SK-N-SH (cell line): Measurements from ENCODE around the gene RASA1. TPM values are rescaled to one million over a fixed set of nuclear protein-coding genes. Genes with fewer than 3 reads are reported as not detected.

Experiments
- CTCF ChIA-PET: fragments of 300-600, 350-600 bp; formaldehyde crosslinking; extraction: SDS; loops from one replicate; lab custom pipeline; 2021; lab: Yijun Ruan, JAX
- POLR2A ChIA-PET: fragments of 350-600 bp; sonication (Branson Sonifier 250); formaldehyde crosslinking; extraction: SDS; loops from one replicate; lab custom pipeline; 2020; ENCODE audit warnings: antibody characterized with exemption, inconsistent platforms; lab: Yijun Ruan, JAX
- DNase-seq: peaks from one replicate; pipeline ENCODE4 v3.0.0; 2012
- H2AFZ ChIP-seq: fragments of 200-600 bp; sonication (generic); 2 replicates; pipeline ENCODE4 v1.8.1; 2016; ENCODE audit warnings: antibody characterized with exemption, mild to moderate bottlenecking, low read depth
- H3F3A ChIP-seq: fragments of 200-600 bp; sonication (generic); replicated peaks from 2 replicates; pipeline ENCODE3; 2016; ENCODE audit warnings: antibody characterized with exemption, mild to moderate bottlenecking; ENCODE audit not compliant: insufficient read depth
- H3K27ac ChIP-seq, 2 experiments: fragments of 200-500 bp in 1 of 2; fragments of 200-600 bp in 1 of 2; sonication (Bioruptor generic) in 1 of 2; sonication (generic), shearing (Covaris generic) in 1 of 2; 2 replicates each; pipeline versions ENCODE4 v1.5.1 to v1.6.1; 2014 to 2016; ENCODE audit warnings: low read depth in 2 of 2, inconsistent platforms in 1 of 2, low read length in 1 of 2, mild to moderate bottlenecking in 1 of 2, mixed read lengths in 1 of 2
- H3K27me3 ChIP-seq: fragments of 200-600 bp; sonication (generic), shearing (Covaris generic); 2 replicates; pipeline ENCODE4 v1.6.1; 2016; ENCODE audit warnings: mixed run types; ENCODE audit not compliant: insufficient read depth
- H3K36me3 ChIP-seq, 2 experiments: fragments of 200-500 bp in 1 of 2; fragments of 200-600 bp in 1 of 2; sonication (Bioruptor generic) in 1 of 2; sonication (generic) in 1 of 2; replicated peaks in 1 of 2; 2 replicates each; pipeline versions ENCODE3 to v1.5.1; 2014 to 2016; ENCODE audit warnings: low read length in 1 of 2, mild to moderate bottlenecking in 1 of 2; ENCODE audit not compliant: insufficient read depth in 2 of 2, control insufficient read depth in 1 of 2
- H3K4me1 ChIP-seq, 2 experiments: fragments of 200-500 bp in 1 of 2; fragments of 200-600 bp in 1 of 2; sonication (Bioruptor generic) in 1 of 2; sonication (generic), shearing (Covaris generic) in 1 of 2; 2 replicates each; pipeline versions ENCODE4 v1.5.1 to v1.6.1; 2014 to 2016; ENCODE audit warnings: low read depth in 1 of 2, low read length in 1 of 2, mixed run types in 1 of 2; ENCODE audit not compliant: insufficient read depth in 2 of 2, control insufficient read depth in 1 of 2
- H3K4me2 ChIP-seq: fragments of 200-600 bp; sonication (generic), shearing (Covaris generic); 2 replicates; pipeline ENCODE4 v1.6.1; 2017; ENCODE audit warnings: mixed run types
- H3K4me3 ChIP-seq, 2 experiments: fragments of 200-500 bp in 1 of 2; fragments of 200-600 bp in 1 of 2; sonication (Bioruptor generic) in 1 of 2; sonication (generic), shearing (Covaris generic) in 1 of 2; 2 replicates each; pipeline versions ENCODE4 v1.5.1 to v1.8.1; 2014 to 2016; ENCODE audit warnings: low read depth in 2 of 2, inconsistent platforms in 1 of 2, low read length in 1 of 2, mild to moderate bottlenecking in 1 of 2, mixed read lengths in 1 of 2, moderate library complexity in 1 of 2
- H3K79me2 ChIP-seq: fragments of 200-600 bp; sonication (generic); 2 replicates; pipeline ENCODE4 v1.8.1; 2017; ENCODE audit warnings: mild to moderate bottlenecking; ENCODE audit not compliant: insufficient read depth
- H3K9ac ChIP-seq: fragments of 200-600 bp; sonication (generic); 2 replicates; pipeline ENCODE4 v1.6.1; 2017; ENCODE audit warnings: mixed run types
- H3K9me2 ChIP-seq: fragments of 200-600 bp; sonication (generic); 2 replicates; pipeline ENCODE4 v1.6.1; 2017; ENCODE audit warnings: mixed run types
- H3K9me3 ChIP-seq: fragments of 200-600 bp; sonication (generic); 2 replicates; pipeline ENCODE4 v1.6.1; 2017; ENCODE audit warnings: mixed run types, mild to moderate bottlenecking, moderate library complexity
- H4K20me1 ChIP-seq: fragments of 200-600 bp; sonication (generic); 2 replicates; pipeline ENCODE4 v1.6.1; 2017; ENCODE audit warnings: mild to moderate bottlenecking, mixed run types; ENCODE audit not compliant: insufficient read depth
- CHD2 ChIP-seq: fragments of 150-350 bp; IDR thresholded peaks from 2 replicates; pipeline ENCODE4 v1.6.1; 2018; ENCODE audit warnings: low read length; ENCODE audit not compliant: partially characterized antibody
- CTCF ChIP-seq: fragments of 200-600 bp; sonication (generic); IDR thresholded peaks from 2 replicates; pipeline ENCODE4 v1.6.1; 2017; ENCODE audit warnings: antibody characterized with exemption, mild to moderate bottlenecking, moderate library complexity
- ELF1 ChIP-seq: IDR thresholded peaks from 2 replicates; pipeline ENCODE4 v1.4.0; 2012
- EZH2phosphoT487 ChIP-seq: fragments of 200-600 bp; sonication (generic); IDR thresholded peaks from 2 replicates; pipeline ENCODE4 v1.6.1; 2017; ENCODE audit warnings: low read depth, mixed run types, mild to moderate bottlenecking, antibody characterized with exemption, moderate library complexity, borderline replicate concordance
- FOSL2 ChIP-seq: IDR thresholded peaks from 2 replicates; pipeline ENCODE4 v1.4.0; 2012; ENCODE audit warnings: low read depth, mild to moderate bottlenecking, moderate library complexity, borderline replicate concordance
- FOXJ3 ChIP-seq: sonication (generic); formaldehyde crosslinking; IDR thresholded peaks from 2 replicates; pipeline ENCODE4 v1.5.1; 2020; ENCODE audit warnings: mild to moderate bottlenecking, missing genetic modification reagents
- GABPA ChIP-seq: IDR thresholded peaks from 2 replicates; pipeline ENCODE4 v1.4.0; 2012; ENCODE audit warnings: low read depth, mild to moderate bottlenecking
- JUND ChIP-seq: IDR thresholded peaks from 2 replicates; pipeline ENCODE4 v1.4.0; 2012
- MXI1 ChIP-seq: IDR thresholded peaks from 2 replicates; pipeline ENCODE4 v1.6.1; 2012; ENCODE audit warnings: mild to moderate bottlenecking, low read depth, low read length, improper control_type of control experiment
- NRF1 ChIP-seq: IDR thresholded peaks from 2 replicates; pipeline ENCODE4 v1.6.1; 2012; ENCODE audit warnings: low read depth, mild to moderate bottlenecking, low read length
- RCOR1 ChIP-seq: fragments of 150-350 bp; IDR thresholded peaks from 2 replicates; pipeline ENCODE4 v1.6.1; 2017; ENCODE audit warnings: antibody characterized with exemption, low read length
- RXRA ChIP-seq: IDR thresholded peaks from 2 replicates; pipeline ENCODE4 v1.4.0; 2012; ENCODE audit warnings: low read depth, mild to moderate bottlenecking, borderline replicate concordance
- SIN3A ChIP-seq: IDR thresholded peaks from 2 replicates; pipeline ENCODE4 v1.6.1; 2012; ENCODE audit warnings: low read depth, mild to moderate bottlenecking, low read length, moderate library complexity, borderline replicate concordance
- SMC3 ChIP-seq: IDR thresholded peaks from 2 replicates; pipeline ENCODE4 v1.6.1; 2012; ENCODE audit warnings: low read depth, low read length, improper control_type of control experiment
- TAF1 ChIP-seq: IDR thresholded peaks from 2 replicates; pipeline ENCODE4 v1.6.1; 2012; ENCODE audit warnings: low read depth, mild to moderate bottlenecking, low read length, moderate library complexity, borderline replicate concordance
- TEAD4 ChIP-seq: IDR thresholded peaks from 2 replicates; pipeline ENCODE4 v1.4.0; 2012; ENCODE audit warnings: mild to moderate bottlenecking, borderline replicate concordance; ENCODE audit not compliant: insufficient read depth
- ZBTB33 ChIP-seq: IDR thresholded peaks from 2 replicates; pipeline ENCODE4 v1.4.0; 2012; ENCODE audit warnings: low read depth, borderline replicate concordance
- WGBS: methylation state at CpG from one replicate; pipeline ENCODE4 v1.1.6; 2017; ENCODE audit warnings: low lambda C conversion rate; 5-methylcytosine and 5-hydroxymethylcytosine counted together
- polyA plus RNA-seq, 3 experiments: library from polyadenylated mRNA; depleted of rRNA; stranded (reverse); fragments of >200 nt; gene quantifications; 2 replicates each; pipeline ENCODE4 v1.2.3, GENCODE V29; 2012
- TF ChIP-seq, protein P1 (sequence below): IDR thresholded peaks from 2 replicates; pipeline ENCODE4 v1.6.1; 2012; ENCODE audit warnings: mild to moderate bottlenecking, low read depth, low read length, moderate library complexity
- TF ChIP-seq, protein P2 (sequence below): fragments of 150-350 bp; IDR thresholded peaks from 2 replicates; pipeline ENCODE4 v1.6.1; 2017; ENCODE audit warnings: antibody characterized with exemption, low read length, low read depth, borderline replicate concordance

Gene RASA1
- polyA plus RNA-seq, 1 of the 3 experiments (the other 2 are of a cell fraction), result 49.1 TPM

DNA sequence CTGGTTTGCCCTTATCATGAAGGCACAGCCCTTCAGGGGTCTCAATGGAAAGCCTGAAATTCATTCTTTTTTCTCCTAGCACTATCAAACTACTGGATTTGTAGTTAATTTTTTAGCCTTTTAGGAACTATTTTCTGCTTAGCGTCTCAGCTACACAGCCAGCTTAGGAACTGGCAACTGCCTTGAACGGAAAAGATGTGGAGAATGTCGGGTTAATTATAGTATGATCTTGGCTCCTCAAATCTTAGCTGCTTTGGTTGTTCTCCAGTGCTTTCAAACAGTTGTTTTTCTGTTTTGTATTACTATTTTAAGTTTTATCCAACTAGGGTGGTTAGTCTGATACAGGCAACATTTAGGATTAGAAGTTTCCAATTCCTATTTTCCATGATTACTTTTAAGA lies 100.9 kb downstream of the RASA1 start:
- no peak overlapping the region for H2AFZ ChIP-seq
- 93% methylated on average over 3 of the region's 3 CpGs for WGBS
- H3K36me3 ChIP-seq, result peaks cover 78 to 94% of the 10 kb centered on the region in 2 experiments
- H3K27ac ChIP-seq, result no peak overlapping the region
- peaks cover 13% of the 10 kb centered on the region for H3K79me2 ChIP-seq
- no peak overlapping the region for H3K4me3 ChIP-seq
- no peak for DNase-seq
- no peaks in the 10 kb centered on the region for H3K9me2 ChIP-seq
- no peak overlapping the region for H3K4me2 ChIP-seq
- H4K20me1 ChIP-seq, result no peaks in the 10 kb centered on the region
- ChIA-PET CTCF (interaction anchor here (1.0 kb wide), 1 partner anchor 32 kb away, joined by 3 read pairs; no protein-coding TSS in a partner anchor), POLR2A (no interaction called here)
- no peaks in the 10 kb centered on the region for H3K27me3 ChIP-seq
- H3K4me1 ChIP-seq, result no peaks in the 10 kb centered on the region
- H3K9ac ChIP-seq, result no peak overlapping the region
- H3F3A ChIP-seq, result peaks cover 23% of the 10 kb centered on the region
- no peaks in the 10 kb centered on the region for H3K9me3 ChIP-seq
- no peak for TF ChIP-seq GABPA
- TF ChIP-seq EZH2phosphoT487, result no peak
- TF ChIP-seq FOSL2, result no peak
- TF ChIP-seq RXRA, result no peak

DNA sequence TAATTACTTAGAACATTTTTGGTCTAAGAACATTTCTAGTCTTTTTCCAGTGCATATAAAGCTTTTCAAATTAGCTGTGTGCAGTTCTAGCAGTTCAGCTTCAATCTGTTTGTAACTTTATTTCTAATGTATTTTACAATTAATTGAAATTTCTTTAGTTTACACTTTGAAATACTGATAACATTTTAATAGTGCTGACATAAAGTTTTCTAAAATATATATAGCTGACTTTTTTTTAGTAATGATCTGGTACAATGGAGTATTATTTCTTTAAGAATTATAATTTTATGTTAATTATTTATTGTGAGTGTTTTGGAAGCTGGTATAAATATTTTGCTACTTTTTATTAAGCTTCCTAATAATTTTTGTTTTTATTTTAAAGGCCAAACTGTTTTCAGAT lies 101.7 kb downstream of the RASA1 start:
- H3F3A ChIP-seq, result peaks cover 23% of the 10 kb centered on the region
- H3K27me3 ChIP-seq, result no peaks in the 10 kb centered on the region
- H3K4me2 ChIP-seq, result no peak overlapping the region
- H2AFZ ChIP-seq, result no peak overlapping the region
- H3K9me3 ChIP-seq, result no peaks in the 10 kb centered on the region
- ChIA-PET CTCF (interaction anchor here (0.6 to 1.0 kb wide), 2 partner anchors 31 to 83 kb away, joined by 3 read pairs; no protein-coding TSS in a partner anchor), POLR2A (no interaction called here)
- no peaks in the 10 kb centered on the region for H3K9me2 ChIP-seq
- peaks cover 7% of the 10 kb centered on the region for H3K79me2 ChIP-seq
- no peaks in the 10 kb centered on the region for H4K20me1 ChIP-seq
- no peak for DNase-seq
- H3K27ac ChIP-seq, result no peak overlapping the region
- no peak overlapping the region for H3K9ac ChIP-seq
- no peaks in the 10 kb centered on the region for H3K4me1 ChIP-seq
- peaks cover 76 to 92% of the 10 kb centered on the region in 2 experiments for H3K36me3 ChIP-seq
- H3K4me3 ChIP-seq, result no peak overlapping the region
- TF ChIP-seq EZH2phosphoT487, result no peak
- TF ChIP-seq CTCF, result no peak
- TF ChIP-seq, protein P1, sequence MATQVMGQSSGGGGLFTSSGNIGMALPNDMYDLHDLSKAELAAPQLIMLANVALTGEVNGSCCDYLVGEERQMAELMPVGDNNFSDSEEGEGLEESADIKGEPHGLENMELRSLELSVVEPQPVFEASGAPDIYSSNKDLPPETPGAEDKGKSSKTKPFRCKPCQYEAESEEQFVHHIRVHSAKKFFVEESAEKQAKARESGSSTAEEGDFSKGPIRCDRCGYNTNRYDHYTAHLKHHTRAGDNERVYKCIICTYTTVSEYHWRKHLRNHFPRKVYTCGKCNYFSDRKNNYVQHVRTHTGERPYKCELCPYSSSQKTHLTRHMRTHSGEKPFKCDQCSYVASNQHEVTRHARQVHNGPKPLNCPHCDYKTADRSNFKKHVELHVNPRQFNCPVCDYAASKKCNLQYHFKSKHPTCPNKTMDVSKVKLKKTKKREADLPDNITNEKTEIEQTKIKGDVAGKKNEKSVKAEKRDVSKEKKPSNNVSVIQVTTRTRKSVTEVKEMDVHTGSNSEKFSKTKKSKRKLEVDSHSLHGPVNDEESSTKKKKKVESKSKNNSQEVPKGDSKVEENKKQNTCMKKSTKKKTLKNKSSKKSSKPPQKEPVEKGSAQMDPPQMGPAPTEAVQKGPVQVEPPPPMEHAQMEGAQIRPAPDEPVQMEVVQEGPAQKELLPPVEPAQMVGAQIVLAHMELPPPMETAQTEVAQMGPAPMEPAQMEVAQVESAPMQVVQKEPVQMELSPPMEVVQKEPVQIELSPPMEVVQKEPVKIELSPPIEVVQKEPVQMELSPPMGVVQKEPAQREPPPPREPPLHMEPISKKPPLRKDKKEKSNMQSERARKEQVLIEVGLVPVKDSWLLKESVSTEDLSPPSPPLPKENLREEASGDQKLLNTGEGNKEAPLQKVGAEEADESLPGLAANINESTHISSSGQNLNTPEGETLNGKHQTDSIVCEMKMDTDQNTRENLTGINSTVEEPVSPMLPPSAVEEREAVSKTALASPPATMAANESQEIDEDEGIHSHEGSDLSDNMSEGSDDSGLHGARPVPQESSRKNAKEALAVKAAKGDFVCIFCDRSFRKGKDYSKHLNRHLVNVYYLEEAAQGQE, result no peak
- no peak for TF ChIP-seq NRF1
- no peak for TF ChIP-seq TEAD4
- no peak for TF ChIP-seq ZBTB33
- TF ChIP-seq TAF1, result no peak
- no peak for TF ChIP-seq FOXJ3 (CRISPR knock-in tag)
- no peak for TF ChIP-seq MXI1
- TF ChIP-seq ELF1, result no peak
- no peak for TF ChIP-seq SMC3
- TF ChIP-seq, protein P2, sequence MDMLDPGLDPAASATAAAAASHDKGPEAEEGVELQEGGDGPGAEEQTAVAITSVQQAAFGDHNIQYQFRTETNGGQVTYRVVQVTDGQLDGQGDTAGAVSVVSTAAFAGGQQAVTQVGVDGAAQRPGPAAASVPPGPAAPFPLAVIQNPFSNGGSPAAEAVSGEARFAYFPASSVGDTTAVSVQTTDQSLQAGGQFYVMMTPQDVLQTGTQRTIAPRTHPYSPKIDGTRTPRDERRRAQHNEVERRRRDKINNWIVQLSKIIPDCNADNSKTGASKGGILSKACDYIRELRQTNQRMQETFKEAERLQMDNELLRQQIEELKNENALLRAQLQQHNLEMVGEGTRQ, result no peak
- TF ChIP-seq JUND, result no peak
- TF ChIP-seq CHD2, result no peak
- no peak for TF ChIP-seq SIN3A
- no peak for TF ChIP-seq RCOR1
